OCI-LY3 (cell line): ENCODE measurements around the gene RAG2.

Experiments used
- H2AFZ ChIP-seq: fragments of 200-600, 300-600 bp; shearing (Covaris generic); 2 replicates; pipeline ENCODE4 v1.6.0; 2014; ENCODE audit warnings: antibody characterized with exemption, low read depth, low read length
- H3K27ac ChIP-seq: fragments of 200-600, 300-600 bp; sonication (generic); 2 replicates; pipeline ENCODE4 v1.5.1; 2014; ENCODE audit warnings: mild to moderate bottlenecking, low read length, moderate library complexity, mixed read lengths
- H3K27me3 ChIP-seq: fragments of 200-600, 300-600 bp; sonication (generic); 2 replicates; pipeline ENCODE4 v1.6.1; 2014; ENCODE audit warnings: low read depth, low read length, mixed read lengths
- H3K36me3 ChIP-seq: fragments of 200-600, 300-600 bp; sonication (generic); replicated peaks from 2 replicates; pipeline ENCODE3; 2014; ENCODE audit warnings: low read depth, low read length, mixed read lengths
- H3K4me1 ChIP-seq: fragments of 300-600, 200-600 bp; sonication (generic); 2 replicates; pipeline ENCODE4 v1.6.1; 2014; ENCODE audit warnings: low read length, mixed read lengths
- H3K4me2 ChIP-seq: fragments of 200-600, 300-600 bp; sonication (generic); 2 replicates; pipeline ENCODE4 v1.6.1; 2014; ENCODE audit warnings: low read length, mixed read lengths
- H3K4me3 ChIP-seq: fragments of 300-600, 200-600 bp; sonication (generic); 2 replicates; pipeline ENCODE4 v1.5.1; 2014; ENCODE audit warnings: antibody characterized with exemption, mild to moderate bottlenecking, low read length, moderate library complexity
- H3K79me2 ChIP-seq: fragments of 300-600, 200-600 bp; shearing (Covaris generic); 2 replicates; pipeline ENCODE4 v1.6.1; 2014; ENCODE audit warnings: mild to moderate bottlenecking, low read length, mixed read lengths
- H3K9ac ChIP-seq: fragments of 300-600, 200-600 bp; shearing (Covaris generic); 2 replicates; pipeline ENCODE4 v1.6.0; 2014; ENCODE audit warnings: mild to moderate bottlenecking, low read length, moderate library complexity
- H3K9me3 ChIP-seq: fragments of 200-600, 300-600 bp; shearing (Covaris generic); 2 replicates; pipeline ENCODE4 v1.6.1; 2014; ENCODE audit warnings: low read length, mixed read lengths; ENCODE audit not compliant: insufficient read depth
- H4K20me1 ChIP-seq: fragments of 200-600, 300-600 bp; sonication (generic); 2 replicates; pipeline ENCODE4 v1.6.1; 2016; ENCODE audit warnings: low read length, mixed read lengths; ENCODE audit not compliant: insufficient read depth
- CTCF ChIP-seq: fragments of 200-600, 300-600 bp; sonication (generic); IDR thresholded peaks from 2 replicates; pipeline ENCODE4 v1.5.1; 2014; ENCODE audit warnings: antibody characterized with exemption, low read length, low read depth
- EZH2phosphoT487 ChIP-seq: fragments of 200-600 bp; shearing (Covaris generic); IDR thresholded peaks from 2 replicates; pipeline ENCODE4 v1.6.1; 2018; ENCODE audit warnings: antibody characterized with exemption, mixed run types, low read depth

RAG2 gene

GRCh38 chr11:36569095-36569494 is 28.9 kb downstream of the RAG2 start:
- no peak overlapping the region for H3K27ac ChIP-seq
- peaks cover 53% of the 10 kb centered on the region for H3K27me3 ChIP-seq
- TF ChIP-seq CTCF (no peak), EZH2phosphoT487 (no peak)
- no peaks in the 10 kb centered on the region for H3K9me3 ChIP-seq
- no peak overlapping the region for H3K9ac ChIP-seq
- no peaks in the 10 kb centered on the region for H3K4me1 ChIP-seq
- no peaks in the 10 kb centered on the region for H4K20me1 ChIP-seq
- H3K4me3 ChIP-seq, result no peak overlapping the region
- H3K36me3 ChIP-seq, result no peaks in the 10 kb centered on the region
- H3K79me2 ChIP-seq, result no peaks in the 10 kb centered on the region
- no peak overlapping the region for H2AFZ ChIP-seq
- no peak overlapping the region for H3K4me2 ChIP-seq

GRCh38 chr11:36567694-36568093 is 30.3 kb downstream of the RAG2 start, which contains the start of gene RAG1:
TSS of gene RAG1 (plus strand) at chr11:36568007. CDS start at chr11:36573305, 5,298 bp downstream.
- Histone ChIP-seq H3K79me2 (no peaks in the 10 kb centered on the region), H3K9ac (no peak within 1 kb of the TSS), H3K4me2 (no peak within 1 kb of the TSS), H2AFZ (no peak within 1 kb of the TSS), H3K9me3 (no peaks in the 10 kb centered on the region), H3K4me3 (no peak within 1 kb of the TSS), H3K27ac (no peak within 1 kb of the TSS), H3K36me3 (no peaks in the 10 kb centered on the region), H4K20me1 (no peaks in the 10 kb centered on the region), H3K4me1 (no peaks in the 10 kb centered on the region), H3K27me3 (peaks cover 58% of the 10 kb centered on the region)
- TF ChIP-seq CTCF (no peak), EZH2phosphoT487 (no peak)

GRCh38 chr11:36566407-36567053 is 31.5 kb downstream of the RAG2 start:
- Histone ChIP-seq H3K27ac (no peak overlapping the region), H3K79me2 (no peaks in the 10 kb centered on the region), H3K4me1 (no peaks in the 10 kb centered on the region), H3K9ac (no peak overlapping the region), H3K27me3 (peaks cover 52% of the 10 kb centered on the region), H3K4me2 (no peak overlapping the region), H3K9me3 (no peaks in the 10 kb centered on the region), H3K36me3 (no peaks in the 10 kb centered on the region), H3K4me3 (no peak overlapping the region), H4K20me1 (no peaks in the 10 kb centered on the region), H2AFZ (no peak overlapping the region)
- no peak for TF ChIP-seq CTCF
- no peak for TF ChIP-seq EZH2phosphoT487

- no peak overlapping the region for H3K9ac ChIP-seq
- H3K27me3 ChIP-seq, result peaks cover 47% of the 10 kb centered on the region
- peak overlapping the region; percentile 67 for H3K4me2 ChIP-seq
- H3K9me3 ChIP-seq, result no peaks in the 10 kb centered on the region
- H3K4me1 ChIP-seq, result no peaks in the 10 kb centered on the region
- no peaks in the 10 kb centered on the region for H3K79me2 ChIP-seq
- H3K4me3 ChIP-seq, result peak overlapping the region; percentile 69
- H3K27ac ChIP-seq, result no peak overlapping the region
- no peak for TF ChIP-seq CTCF
- TF ChIP-seq EZH2phosphoT487, result no peak
- H4K20me1 ChIP-seq, result no peaks in the 10 kb centered on the region
- peak overlapping the region; percentile 49 for H2AFZ ChIP-seq
- H3K36me3 ChIP-seq, result no peaks in the 10 kb centered on the region
Observed at GRCh38 chr11:36565031-36565610, 32.9 kb downstream of the RAG2 start.
